Stomach (tissue), 9 donors: ENCODE measurements around the gene FBXW7. TPM values are rescaled to one million over a fixed set of nuclear protein-coding genes. Genes with fewer than 3 reads are reported as not detected.
A peak's percentile ranks its signal among the peaks of the same experiment; 100 is the strongest.

Experiments used
- DNase-seq, 2 donors: peaks; one replicate each; pipeline versions ENCODE4 v3.0.0 to v3.0.0-alpha.2; 2013 to 2019
- H3K27ac ChIP-seq, 5 donors: fragments of 200-600 bp in 4 of 5; sonication (generic) in 4 of 5; one replicate each; pipeline ENCODE4 v1.5.1; 2013 to 2019; ENCODE audit warnings: mild to moderate bottlenecking in 1 of 5, moderate library complexity in 1 of 5
- H3K27me3 ChIP-seq, 3 donors: fragments of 200-600 bp; sonication (generic); one replicate each; pipeline ENCODE4 v1.5.1; 2017 to 2019; ENCODE audit warnings: mixed run types in 1 of 3
- H3K36me3 ChIP-seq, 4 donors: fragments of 200-600 bp; sonication (generic); 1 replicate in 3 of 4; 2 replicates in 1 of 4; pipeline ENCODE4 v1.5.1; 2016 to 2019
- H3K4me1 ChIP-seq, 4 donors: fragments of 200-600 bp; sonication (generic); one replicate each; pipeline ENCODE4 v1.5.1; 2016 to 2019
- H3K4me3 ChIP-seq, 4 donors: fragments of 200-600 bp; sonication (generic) in 3 of 4; one replicate each; pipeline ENCODE4 v1.5.1; 2016 to 2019; ENCODE audit warnings: mild to moderate bottlenecking in 1 of 4
- H3K9me3 ChIP-seq, 4 donors: fragments of 200-600 bp; sonication (generic); one replicate each; pipeline ENCODE4 v1.5.1; 2016 to 2019
- CTCF ChIP-seq, 7 experiments: fragments of 450-650 bp in 4 of 7; fragments of 200-600 bp in 3 of 7; sonication (generic) in 3 of 7; IDR thresholded peaks; one replicate each; pipeline ENCODE4 v1.5.1; 2016 to 2019; ENCODE audit warnings: antibody characterized with exemption in 7 of 7, control low read depth in 2 of 7, mild to moderate bottlenecking in 1 of 7
- EP300 ChIP-seq: sonication (generic); formaldehyde crosslinking; IDR thresholded peaks from one replicate; pipeline ENCODE4 v1.6.1; 2017; ENCODE audit warnings: antibody characterized with exemption
- POLR2A ChIP-seq, 4 donors: fragments of 450-650 bp; IDR thresholded peaks; one replicate each; pipeline ENCODE4 v1.6.1; 2016; ENCODE audit warnings: antibody characterized with exemption in 4 of 4, control low read depth in 2 of 4, mild to moderate bottlenecking in 1 of 4, moderate library complexity in 1 of 4
- POLR2AphosphoS5 ChIP-seq, 3 donors: sonication (generic); formaldehyde crosslinking; IDR thresholded peaks; one replicate each; pipeline ENCODE4 v1.6.1; 2016; ENCODE audit warnings: antibody characterized with exemption in 3 of 3
- WGBS, 5 donors: extraction: QIAGEN DNeasy Blood & Tissue Kit in 3 of 5; methylation state at CpG; one replicate each; pipeline versions ENCODE4 v1.1.5 to v1.1.7; 2013 to 2018; 5-methylcytosine and 5-hydroxymethylcytosine counted together
- intact Hi-C: fragments of 100-400 bp; cut with DNase I; formaldehyde crosslinking; loops from one replicate; pipeline ENCODE4 v1.15.1; 2023; ENCODE audit warnings: low total_unique reads
- polyA plus RNA-seq, 3 donors: library from polyadenylated mRNA; stranded (reverse); fragments of 200-250 nt; gene quantifications; one replicate each; pipeline ENCODE4 v1.2.3, GENCODE V29; 2013
- total RNA-seq, 5 donors: library from RNA; depleted of rRNA; stranded (reverse); fragments of >200 nt; gene quantifications; one replicate each; pipeline versions ENCODE4 v1.1.0 to v1.2.3, GENCODE V29; 2014 to 2016
- donor health status: healthy with polysubstance abuse.
- donor health status: Bipolar disorder and iron deficiency.
- donor health status: healthy.

Gene FBXW7
- total and polyA plus RNA-seq, 8 donors = 8.7 to 119 (median 25.1) TPM

- TF ChIP-seq CTCF (IDR thresholded peaks at IDR 0.05) (peak in 3 of 7 experiments; percentile 53 to 61 (median 55)), POLR2A (IDR thresholded peaks at IDR 0.05) (no peak), POLR2AphosphoS5 (IDR thresholded peaks at IDR 0.05) (no peak)
- intact Hi-C loops = no loop called here
- Histone ChIP-seq H3K36me3 (no peaks in the 10 kb centered on the region), H3K4me1 (peaks cover 0 to 26% (median 6%) of the 10 kb centered on the region in 4 donors), H3K9me3 (no peaks in the 10 kb centered on the region), H3K27me3 (no peaks in the 10 kb centered on the region), H3K4me3 (no peak overlapping the region), H3K27ac (no peak overlapping the region)
- no peak for DNase-seq
- WGBS, 5 donors = 0 to 16% (median 10%) methylated on average over 1 of the region's 1 CpG
Measured at GRCh38 chr4:152385551-152385950, 150.3 kb downstream of the FBXW7 start.

GRCh38 chr4:152382057-152382785 lies 153.7 kb downstream of the FBXW7 start:
- H3K36me3 ChIP-seq = no peaks in the 10 kb centered on the region
- no peaks in the 10 kb centered on the region for H3K9me3 ChIP-seq
- peak in 1 of 2 donors; percentile 41 for DNase-seq
- H3K27ac ChIP-seq = peak overlapping the region in 3 of 5 donors; percentile 19 to 58 (median 45)
- H3K27me3 ChIP-seq = no peaks in the 10 kb centered on the region
- peaks cover 0 to 26% (median 10%) of the 10 kb centered on the region in 4 donors for H3K4me1 ChIP-seq
- H3K4me3 ChIP-seq = peak overlapping the region in 2 of 4 donors; percentile 1 to 11
- WGBS, 5 donors = 62 to 80% (median 77%) methylated on average over 4 of the region's 4 CpGs
- intact Hi-C loops = no loop called here
- TF ChIP-seq POLR2AphosphoS5 (IDR thresholded peaks at IDR 0.05) (no peak), POLR2A (IDR thresholded peaks at IDR 0.05) (no peak), CTCF (IDR thresholded peaks at IDR 0.05) (no peak), EP300 (no peak)

- TF ChIP-seq POLR2AphosphoS5 (IDR thresholded peaks at IDR 0.05) (no peak), CTCF (IDR thresholded peaks at IDR 0.05) (no peak), EP300 (no peak), POLR2A (IDR thresholded peaks at IDR 0.05) (no peak)
- Histone ChIP-seq H3K4me1 (peaks cover 0 to 26% (median 10%) of the 10 kb centered on the region in 4 donors), H3K36me3 (no peaks in the 10 kb centered on the region), H3K27ac (no peak overlapping the region), H3K27me3 (no peaks in the 10 kb centered on the region), H3K4me3 (no peak overlapping the region), H3K9me3 (no peaks in the 10 kb centered on the region)
- intact Hi-C loops = no loop called here
- DNase-seq = no peak
- WGBS, 5 donors = 92 to 99% (median 97%) methylated on average over 2 of the region's 2 CpGs
Measured at GRCh38 chr4:152380919-152381318, 155.0 kb downstream of the FBXW7 start.

GRCh38 chr4:152380185-152380584 lies 155.7 kb downstream of the FBXW7 start:
- WGBS, 5 donors = 88 to 98% (median 91%) methylated on average over 3 of the region's 3 CpGs
- Histone ChIP-seq H3K9me3 (no peaks in the 10 kb centered on the region), H3K36me3 (no peaks in the 10 kb centered on the region), H3K4me3 (no peak overlapping the region), H3K4me1 (peaks cover 0 to 22% (median 10%) of the 10 kb centered on the region in 4 donors), H3K27me3 (no peaks in the 10 kb centered on the region), H3K27ac (no peak overlapping the region)
- intact Hi-C loops = no loop called here
- no peak for DNase-seq
- TF ChIP-seq EP300 (no peak), CTCF (IDR thresholded peaks at IDR 0.05) (no peak), POLR2A (IDR thresholded peaks at IDR 0.05) (no peak), POLR2AphosphoS5 (IDR thresholded peaks at IDR 0.05) (no peak)
